Duodenal mucosa (tissue), 2 donors: ENCODE measurements around the gene DCST2.

Experiments
- H3K27ac ChIP-seq: one replicate; pipeline ENCODE4 v1.7.0; 2013; ENCODE audit warnings: low read depth, low read length
- H3K27me3 ChIP-seq, 2 donors: one replicate each; pipeline ENCODE4 v1.7.0; 2013; ENCODE audit warnings: low read length in 2 of 2, control low read depth in 1 of 2; ENCODE audit not compliant: insufficient read depth in 2 of 2, control insufficient read depth in 1 of 2
- H3K36me3 ChIP-seq, 2 donors: one replicate each; pipeline ENCODE4 v1.7.0; 2013; ENCODE audit warnings: low read length in 2 of 2, control low read depth in 1 of 2; ENCODE audit not compliant: insufficient read depth in 2 of 2, control insufficient read depth in 1 of 2
- H3K4me1 ChIP-seq, 2 donors: one replicate each; pipeline ENCODE4 v1.7.0; 2013; ENCODE audit warnings: low read length in 2 of 2, control low read depth in 1 of 2; ENCODE audit not compliant: insufficient read depth in 2 of 2, control insufficient read depth in 1 of 2
- H3K4me3 ChIP-seq, 2 donors: one replicate each; pipeline ENCODE4 v1.7.0; 2013; ENCODE audit warnings: low read length in 2 of 2, low read depth in 1 of 2
- H3K9ac ChIP-seq, 2 donors: one replicate each; pipeline ENCODE4 v1.7.0; 2013; ENCODE audit warnings: low read length in 2 of 2, low read depth in 1 of 2
- H3K9me3 ChIP-seq, 2 donors: one replicate each; pipeline ENCODE4 v1.7.0; 2013; ENCODE audit warnings: low read length in 2 of 2, control low read depth in 1 of 2; ENCODE audit not compliant: control insufficient read depth in 1 of 2

DCST2 gene

DNA sequence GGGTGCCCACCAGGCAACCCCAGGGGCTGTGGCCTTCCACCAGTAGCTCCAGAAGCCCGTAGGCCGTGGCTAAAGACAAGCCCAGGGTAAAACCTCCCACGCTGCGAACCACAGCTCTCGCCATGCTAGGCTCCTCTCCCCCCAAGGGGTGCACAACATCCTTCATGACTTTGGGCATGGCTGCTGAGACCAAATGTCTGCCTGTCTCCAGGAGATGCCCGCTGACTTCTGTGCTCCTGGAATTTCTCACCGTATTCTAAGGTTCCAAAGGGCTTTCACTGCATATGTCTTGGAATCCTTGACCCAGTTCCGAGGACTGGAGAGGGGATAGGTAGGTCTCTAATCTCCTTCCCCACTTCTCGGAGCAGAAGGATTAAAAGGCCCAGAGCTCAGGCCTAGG is at the start of gene DCST2, which contains the start of gene DCST1:
TSS of gene DCST2 (minus strand) at position 258 of the 400 bp plus-strand sequence. CDS start at position 178, 80 bp downstream.
TSS of gene DCST1 (plus strand) at position 301 of the 400 bp plus-strand sequence. CDS start 213 bp downstream, outside the sequence.
- Histone ChIP-seq H3K27ac (no peak within 1 kb of the TSS), H3K4me1 (peaks cover 6 to 11% of the 10 kb centered on the region in 2 donors), H3K36me3 (no peaks in the 10 kb centered on the region), H3K9me3 (no peaks in the 10 kb centered on the region), H3K9ac (no peak within 1 kb of the TSS), H3K4me3 (no peak within 1 kb of the TSS), H3K27me3 (no peaks in the 10 kb centered on the region)

- H3K27me3 ChIP-seq: peaks cover 41 to 50% of the 10 kb centered on the region in 2 donors
- no peaks in the 10 kb centered on the region for H3K9me3 ChIP-seq
- H3K4me1 ChIP-seq: peaks cover 56 to 68% of the 10 kb centered on the region in 2 donors
- peak overlapping the region; percentile 36 to 47 for H3K9ac ChIP-seq
- H3K4me3 ChIP-seq: peak overlapping the region; percentile 37 to 43
- H3K27ac ChIP-seq: no peak overlapping the region
- no peaks in the 10 kb centered on the region for H3K36me3 ChIP-seq
Measured at GRCh38 chr1:155083052-155083541, 49.5 kb upstream of the DCST2 start.

- Histone ChIP-seq H3K36me3 (no peaks in the 10 kb centered on the region), H3K4me3 (peak overlapping the region; percentile 37 to 43), H3K4me1 (peaks cover 56 to 68% of the 10 kb centered on the region in 2 donors), H3K9me3 (no peaks in the 10 kb centered on the region), H3K9ac (peak overlapping the region; percentile 42 to 47), H3K27me3 (peaks cover 41 to 50% of the 10 kb centered on the region in 2 donors), H3K27ac (no peak overlapping the region)
Measured at GRCh38 chr1:155082301-155083051, 48.9 kb upstream of the DCST2 start.

- H3K36me3 ChIP-seq: no peaks in the 10 kb centered on the region
- H3K4me3 ChIP-seq: peak overlapping the region; percentile 37 to 58
- H3K27ac ChIP-seq: no peak overlapping the region
- peaks cover 41 to 50% of the 10 kb centered on the region in 2 donors for H3K27me3 ChIP-seq
- H3K9ac ChIP-seq: peak overlapping the region in 1 of 2 donors; percentile 44
- H3K9me3 ChIP-seq: no peaks in the 10 kb centered on the region
- H3K4me1 ChIP-seq: peaks cover 56 to 68% of the 10 kb centered on the region in 2 donors
Measured at GRCh38 chr1:155081472-155082300, 48.1 kb upstream of the DCST2 start.

GRCh38 chr1:155080312-155081228 is 47.0 kb upstream of the DCST2 start:
- Histone ChIP-seq H3K27ac (no peak overlapping the region), H3K27me3 (peaks cover 41 to 50% of the 10 kb centered on the region in 2 donors), H3K9me3 (no peaks in the 10 kb centered on the region), H3K36me3 (no peaks in the 10 kb centered on the region), H3K4me3 (peak overlapping the region; percentile 50 to 54), H3K4me1 (peaks cover 53 to 58% of the 10 kb centered on the region in 2 donors), H3K9ac (no peak overlapping the region)

DNA sequence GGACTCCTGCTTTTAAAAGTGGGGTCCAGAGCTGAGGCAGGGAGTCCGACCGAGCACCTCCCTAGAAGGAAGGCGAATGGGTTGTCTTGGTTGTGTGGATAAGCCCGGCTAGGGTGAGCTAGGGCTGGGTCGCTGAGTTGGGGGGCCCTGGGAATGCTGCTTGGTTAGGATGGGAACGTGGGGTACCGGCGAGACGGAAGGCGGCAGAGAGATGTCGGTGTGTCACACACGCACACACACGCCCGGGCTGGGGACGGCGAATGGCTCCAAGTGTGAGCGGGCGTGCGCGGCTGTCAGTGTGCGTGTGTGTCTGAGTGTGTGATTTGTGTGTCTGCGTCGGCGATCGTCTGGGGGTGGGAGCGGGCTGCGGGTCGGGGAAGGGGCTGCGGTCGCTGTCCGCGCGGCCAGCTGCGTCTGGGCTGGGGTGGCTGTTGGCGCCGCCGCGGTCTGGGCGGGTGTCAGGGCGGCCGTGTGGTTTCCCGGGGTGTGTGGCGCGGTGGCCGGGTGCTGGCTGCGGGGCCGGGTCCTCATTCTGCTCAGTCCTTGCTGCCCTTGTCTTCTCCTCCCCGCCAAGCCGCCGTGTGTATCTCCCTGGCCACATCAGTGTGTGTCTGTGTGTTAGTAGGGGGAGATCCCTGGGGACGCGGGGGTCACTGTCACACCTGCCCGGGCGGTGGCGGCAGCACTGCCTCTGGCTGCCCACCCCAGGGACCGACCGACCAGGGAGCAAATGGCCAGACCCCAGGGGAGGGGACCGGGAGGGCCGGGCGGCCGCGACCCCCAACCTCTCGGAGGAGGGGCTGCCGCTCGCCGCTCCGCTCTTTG is 46.1 kb upstream of the DCST2 start:
- Histone ChIP-seq H3K36me3 (no peaks in the 10 kb centered on the region), H3K27me3 (peaks cover 41 to 50% of the 10 kb centered on the region in 2 donors), H3K27ac (no peak overlapping the region), H3K9ac (peak overlapping the region in 1 of 2 donors; percentile 0), H3K4me1 (peaks cover 53 to 56% of the 10 kb centered on the region in 2 donors), H3K9me3 (no peaks in the 10 kb centered on the region), H3K4me3 (peak overlapping the region; percentile 22 to 44)

DNA sequence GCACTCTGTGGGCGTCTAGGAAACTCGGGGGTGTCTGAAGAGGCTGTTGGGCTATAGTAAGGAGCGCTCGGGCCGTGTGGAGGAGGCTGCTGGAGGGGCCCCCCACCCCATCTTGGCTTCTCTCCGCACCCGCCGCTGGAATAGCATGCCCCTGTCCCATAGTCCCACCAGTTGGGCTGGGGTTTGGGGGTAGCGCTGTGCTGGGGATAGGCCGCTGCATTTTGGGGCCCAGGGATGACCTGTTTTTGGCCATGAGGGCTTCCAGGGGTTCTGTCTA is 45.6 kb upstream of the DCST2 start:
- Histone ChIP-seq H3K9ac (peak overlapping the region in 1 of 2 donors; percentile 0), H3K4me3 (peak overlapping the region; percentile 22 to 44)

GRCh38 chr1:155078469-155079209 is 45.1 kb upstream of the DCST2 start, which contains the start of gene EFNA3:
Gene EFNA3, plus strand, starts transcription at chr1:155078837. Its CDS starts 105 bp downstream, at chr1:155078942.
- Histone ChIP-seq H3K4me1 (peaks cover 42 to 46% of the 10 kb centered on the region in 2 donors), H3K27me3 (peaks cover 41 to 44% of the 10 kb centered on the region in 2 donors), H3K9ac (peak within 1 kb of the TSS in 1 of 2 donors; percentile 0), H3K27ac (no peak within 1 kb of the TSS), H3K9me3 (no peaks in the 10 kb centered on the region), H3K36me3 (no peaks in the 10 kb centered on the region), H3K4me3 (peak within 1 kb of the TSS; percentile 32 to 44)

More for the DNA sequence above, 45.6 kb upstream of the DCST2 start:
- H3K9me3 ChIP-seq: no peaks in the 10 kb centered on the region
- peaks cover 41 to 49% of the 10 kb centered on the region in 2 donors for H3K27me3 ChIP-seq
- H3K4me1 ChIP-seq: peaks cover 47 to 51% of the 10 kb centered on the region in 2 donors
- H3K27ac ChIP-seq: no peak overlapping the region
- H3K36me3 ChIP-seq: no peaks in the 10 kb centered on the region
